ENCODE results near the gene GPN3. TPM values are rescaled to one million over a fixed set of nuclear protein-coding genes. Genes with fewer than 3 reads are reported as not detected.

The GPN3 gene
- 16.6 TPM for total RNA-seq

DNA sequence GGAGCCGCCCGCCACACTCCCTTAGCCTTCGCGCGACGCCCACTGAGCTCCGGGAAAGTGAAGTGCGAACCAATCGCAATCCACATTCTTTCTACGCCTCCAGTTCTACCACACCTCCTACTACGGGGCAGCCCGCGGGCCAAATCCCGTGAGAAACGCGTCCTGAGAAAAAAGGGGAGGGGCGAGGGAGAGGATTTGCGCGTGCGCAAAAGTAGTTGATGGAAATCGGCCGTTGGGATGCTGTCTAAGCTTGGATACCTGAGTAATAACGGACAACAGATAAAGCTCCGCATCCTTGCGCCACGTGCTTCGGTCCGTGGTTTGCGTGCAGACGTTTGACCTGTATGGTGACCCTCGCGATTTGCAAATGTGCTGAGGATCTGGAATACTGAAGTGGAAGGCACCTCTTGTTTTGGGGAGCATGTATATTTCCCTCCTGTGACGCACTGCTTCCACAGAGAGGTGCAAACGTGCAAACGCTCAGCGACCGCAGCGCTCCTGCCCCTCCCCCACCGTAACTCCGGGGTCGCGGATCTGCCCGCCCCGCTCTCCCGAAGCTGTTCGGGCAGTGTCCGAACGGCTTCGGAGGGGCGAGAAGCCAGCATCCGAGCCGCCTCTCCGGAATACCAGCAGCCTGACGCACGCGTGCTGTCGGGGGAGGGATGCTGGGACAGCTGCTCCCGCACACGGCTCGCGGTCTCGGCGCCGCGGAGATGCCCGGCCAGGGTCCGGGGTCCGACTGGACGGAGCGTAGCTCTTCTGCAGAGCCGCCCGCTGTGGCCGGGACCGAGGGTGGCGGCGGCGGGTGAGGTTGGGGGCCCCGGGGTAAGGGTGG is at the start of gene GPN3, which contains the start of gene FAM216A:
TSS of gene GPN3 (minus strand) at position 44 of the 835 bp plus-strand sequence. CDS start 54 bp downstream, outside the sequence.
TSS of gene FAM216A (plus strand) at position 632 of the 835 bp plus-strand sequence. CDS start at position 663, 31 bp downstream.

DNA sequence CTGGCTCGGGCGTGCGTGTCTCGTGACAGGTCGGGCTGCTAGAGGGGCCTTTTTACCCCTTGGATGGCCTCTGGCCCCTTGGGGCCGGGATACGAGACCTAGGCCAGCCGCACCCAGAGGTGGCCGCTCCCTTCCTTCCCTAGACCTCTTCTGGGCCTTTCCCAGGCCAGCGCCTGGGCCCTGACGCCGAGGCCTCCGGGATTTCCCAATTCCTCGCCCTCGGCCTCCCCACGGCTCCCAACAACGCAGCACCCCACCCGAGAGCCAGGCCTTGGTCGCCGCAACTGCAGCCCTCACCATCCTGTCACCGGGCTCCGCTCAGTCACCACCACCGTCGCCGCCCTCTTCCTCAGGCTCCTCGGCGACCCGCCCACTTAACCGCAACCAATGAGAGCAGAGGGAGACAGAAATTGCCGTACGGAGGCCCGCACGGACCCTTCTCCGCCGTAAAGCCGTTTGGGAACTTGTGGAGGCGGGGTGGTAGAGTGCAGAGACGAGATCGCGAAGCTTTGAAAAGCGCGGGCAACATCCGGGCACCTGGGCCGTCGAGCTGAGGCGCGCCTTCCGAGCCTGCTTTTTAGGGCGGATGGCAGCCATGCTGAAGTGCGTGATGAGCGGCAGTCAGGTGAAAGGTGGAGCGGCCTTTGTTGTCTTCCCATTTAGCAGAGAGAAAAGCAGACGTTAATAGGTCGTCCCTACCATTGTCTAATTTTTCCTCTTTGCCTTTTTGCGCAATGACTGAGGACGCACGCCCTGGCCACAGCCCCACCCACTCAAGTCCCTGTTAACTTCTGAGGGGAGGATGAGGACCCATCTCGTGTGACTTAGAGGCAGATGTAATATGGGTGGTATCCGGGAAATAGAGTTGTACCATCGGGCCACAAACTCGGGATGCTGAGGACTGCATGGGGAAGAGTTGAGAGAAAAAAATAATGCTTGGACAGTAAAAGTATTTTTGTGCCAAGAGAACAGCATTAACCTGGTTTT is 34.0 kb upstream of the GPN3 start, which contains the start of the genes RAD9B and VPS29:
TSS of gene RAD9B (plus strand) at position 580 of the 987 bp plus-strand sequence. CDS start at position 587, 7 bp downstream.
TSS of gene VPS29 (minus strand) at position 360 of the 987 bp plus-strand sequence. CDS start at position 300, 60 bp downstream.

DNA sequence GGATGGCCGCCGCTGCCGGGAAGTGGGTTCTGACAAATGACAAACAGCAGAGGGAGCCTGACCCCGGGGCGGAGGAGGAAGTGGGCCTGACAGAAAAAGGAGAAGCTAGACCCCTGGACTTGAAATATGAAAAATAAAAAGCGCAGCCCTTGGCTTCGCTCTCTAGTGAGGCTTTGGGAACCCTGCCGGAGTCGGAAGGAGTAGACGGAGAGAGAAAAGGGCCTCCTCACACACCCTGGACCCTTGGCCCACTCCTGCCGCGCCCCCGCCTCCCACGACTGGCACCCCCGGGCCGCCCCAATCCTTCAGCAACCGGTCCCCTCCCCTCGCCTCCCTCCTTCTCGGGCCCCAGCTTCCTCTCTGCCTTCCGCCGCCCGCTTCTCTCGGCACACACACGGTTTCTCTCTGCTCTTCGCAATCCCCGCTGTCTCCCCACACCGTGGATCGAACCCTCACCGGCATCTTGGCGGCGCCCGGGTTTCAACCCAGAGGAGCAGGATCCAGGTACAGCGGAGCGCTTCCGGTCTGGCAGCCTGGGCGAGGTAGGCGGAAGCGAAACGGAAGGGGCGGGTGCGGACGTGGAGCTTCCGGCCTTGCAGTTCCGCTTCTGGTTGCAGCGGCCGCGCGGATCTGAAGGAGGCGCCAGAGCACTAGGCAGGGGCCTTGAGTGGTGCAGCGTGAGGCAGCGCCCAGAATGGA is 18.1 kb downstream of the GPN3 start, which contains the start of gene ARPC3:
TSS of gene ARPC3 (minus strand) at position 539 of the 699 bp plus-strand sequence. CDS start at position 462, 77 bp downstream.

DNA sequence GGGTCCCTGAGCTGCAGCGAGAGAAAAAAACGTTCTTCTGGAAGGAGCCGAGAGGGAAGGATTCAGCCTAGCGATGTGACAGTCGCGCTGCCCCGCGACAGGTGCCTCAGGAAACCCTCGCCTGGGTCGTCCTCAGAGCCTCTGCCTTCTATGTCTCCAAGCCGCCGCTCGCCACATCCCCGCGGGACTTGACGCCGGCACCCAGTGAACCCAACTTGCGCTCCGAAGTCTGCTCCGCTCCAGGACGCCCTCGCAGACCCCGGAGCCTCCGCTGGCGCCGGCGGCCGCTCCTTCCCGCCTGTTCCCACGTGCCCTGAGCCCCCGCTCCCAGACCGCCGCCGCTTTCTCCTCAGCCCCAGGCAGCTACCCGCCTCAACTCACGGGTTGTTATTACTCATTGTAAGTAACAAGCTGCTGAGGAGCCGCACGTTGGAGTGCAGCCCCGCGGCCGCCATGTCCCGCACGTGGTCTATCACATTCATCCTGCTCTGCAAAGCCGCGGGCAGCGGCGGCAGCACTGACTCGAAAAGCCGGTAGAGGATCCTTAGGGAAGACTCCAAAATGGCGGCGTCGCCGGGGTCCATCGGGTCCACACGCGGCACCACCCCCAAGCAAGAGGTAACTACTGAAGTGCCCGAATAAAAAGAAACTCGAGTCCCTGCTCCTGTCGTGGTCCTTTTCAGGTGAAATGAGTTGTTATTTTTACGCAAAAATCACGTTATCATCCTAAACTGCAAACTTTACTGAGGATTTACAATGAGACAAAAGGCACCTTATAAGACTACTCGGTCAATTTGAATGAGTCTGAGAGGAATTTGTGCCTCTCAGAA is 64.7 kb downstream of the GPN3 start, which contains the start of gene ANAPC7:
TSS of gene ANAPC7 (minus strand) at position 563 of the 830 bp plus-strand sequence. CDS start at position 482, 81 bp downstream.

Small RNA genes within 50 kb of the gene (small RNA-seq; reads per million reads assigned to genes)
- gene RF00278 = not detected

Other genes with a start within 250 kb of the GPN3 start
- 222 TPM for gene ATP2A2, start 187.0 kb downstream of the GPN3 start, total RNA-seq
- 58.6 TPM for gene ANAPC7, start 64.5 kb downstream of the GPN3 start, total RNA-seq
- 156 TPM for gene ARPC3, start 17.9 kb downstream of the GPN3 start, total RNA-seq
- 42.2 TPM for gene FAM216A, start 588 bp upstream of the GPN3 start, total RNA-seq
- gene VPS29, start 33.9 kb upstream of the GPN3 start, total RNA-seq = 105 TPM
- 1.6 TPM for gene RAD9B, start 34.1 kb upstream of the GPN3 start, total RNA-seq
- 17.5 TPM for gene PPTC7, start 115.1 kb upstream of the GPN3 start, total RNA-seq
- 58.6 TPM for gene TCTN1, start 145.9 kb upstream of the GPN3 start, total RNA-seq
- 6.9 TPM for gene HVCN1, start 220.9 kb upstream of the GPN3 start, total RNA-seq